ENCODE data around the gene PYGM.
A peak's percentile ranks its signal among the peaks of the same experiment; 100 is the strongest.

The PYGM gene

GRCh38 chr11:64791781-64792291 is 32.1 kb upstream of the PYGM start:
- no peak for DNase-seq (ENCODE audit: low read depth in 1 of 2, low spot score in 1 of 2)

DNA sequence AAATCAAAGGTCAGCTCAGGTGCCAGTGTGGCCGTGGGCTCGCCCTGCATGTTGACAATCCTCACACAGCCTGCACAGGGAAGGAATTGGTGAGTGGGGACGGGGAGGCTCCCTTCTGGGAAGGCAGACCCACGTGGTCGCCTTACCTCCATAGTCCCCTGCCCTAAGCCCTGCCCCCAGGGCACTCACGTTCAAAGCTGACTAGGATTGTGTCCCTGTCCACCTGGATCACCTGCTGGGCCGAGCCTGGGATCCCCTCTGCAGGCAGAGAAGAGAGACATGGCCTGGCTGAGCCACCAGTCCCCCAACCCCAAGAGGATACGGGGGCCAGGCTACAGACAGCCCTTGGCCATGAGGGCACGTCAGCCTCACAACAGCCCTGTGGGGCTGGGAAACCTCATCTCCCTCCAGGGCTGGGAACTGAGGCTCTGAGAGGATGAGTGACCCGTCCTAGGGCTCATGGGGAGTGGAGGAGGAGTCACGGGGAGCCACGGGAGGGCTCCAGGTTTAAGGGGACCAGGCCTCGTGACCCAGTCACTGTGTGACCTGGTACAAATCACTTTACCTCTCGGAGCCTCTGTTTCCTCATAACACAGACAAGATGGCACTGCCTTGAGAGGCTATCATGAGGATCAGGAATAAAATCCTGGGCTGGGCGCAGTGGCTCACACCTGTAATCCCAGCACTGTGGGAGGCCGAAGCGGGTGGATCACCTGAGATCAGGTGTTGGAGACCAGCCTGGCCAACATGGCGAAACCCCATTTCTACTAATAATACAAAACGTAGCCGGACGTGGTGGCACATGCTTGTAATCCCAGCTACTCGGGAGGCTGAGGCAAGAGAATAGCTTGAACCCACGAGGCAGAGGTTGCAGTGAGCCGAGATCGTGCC is 30.7 kb upstream of the PYGM start:
- no peak for DNase-seq (ENCODE audit: low read depth in 1 of 2, low spot score in 1 of 2)

DNA sequence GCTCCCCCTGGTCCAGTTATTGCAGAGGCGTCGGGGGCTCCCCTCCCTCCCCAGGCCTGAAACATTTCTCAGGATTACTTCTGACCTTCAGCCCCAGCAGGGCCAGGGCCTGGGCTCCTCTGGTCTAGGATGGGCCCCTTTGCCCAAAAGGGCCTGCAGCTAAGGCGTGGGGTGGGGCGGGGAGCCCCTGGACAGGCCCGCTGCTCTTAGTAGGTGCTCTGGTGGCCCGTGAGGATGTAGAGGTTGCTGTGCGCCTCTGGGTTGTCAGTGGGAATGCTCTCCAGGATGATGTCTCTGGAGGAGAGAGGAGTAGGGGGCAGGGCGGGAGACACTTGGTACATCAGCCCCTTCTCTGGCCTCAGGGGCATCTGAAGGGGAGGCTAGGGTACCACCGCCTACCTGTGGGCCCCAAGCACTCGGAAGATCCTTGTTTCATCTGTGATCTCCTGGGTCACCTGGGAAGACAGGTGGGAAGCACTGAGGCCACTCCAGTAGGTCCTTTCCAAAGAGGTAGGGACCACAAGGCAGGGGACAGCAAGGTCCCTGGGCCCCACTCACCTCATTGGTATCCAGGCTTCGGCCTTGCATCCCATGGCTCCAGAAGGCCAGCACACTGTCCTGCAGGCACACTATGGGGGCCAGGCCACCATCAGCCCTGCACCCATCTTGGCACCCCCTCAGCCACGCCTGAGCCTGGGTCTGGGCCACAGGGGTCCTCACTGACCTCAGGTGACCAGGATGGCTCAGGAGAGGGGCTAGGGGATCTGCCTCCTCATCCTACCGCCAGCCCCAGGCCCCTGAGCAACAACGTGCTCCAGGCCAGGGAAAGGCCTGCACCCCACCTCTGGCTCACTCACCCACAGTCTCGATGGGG is 29.8 kb upstream of the PYGM start:
- DNase-seq (ENCODE audit: low read depth in 1 of 2, low spot score in 1 of 2) = no peak

GRCh38 chr11:64788321-64789215 is 28.8 kb upstream of the PYGM start:
- no peak for DNase-seq (ENCODE audit: low read depth in 1 of 2, low spot score in 1 of 2)

DNA sequence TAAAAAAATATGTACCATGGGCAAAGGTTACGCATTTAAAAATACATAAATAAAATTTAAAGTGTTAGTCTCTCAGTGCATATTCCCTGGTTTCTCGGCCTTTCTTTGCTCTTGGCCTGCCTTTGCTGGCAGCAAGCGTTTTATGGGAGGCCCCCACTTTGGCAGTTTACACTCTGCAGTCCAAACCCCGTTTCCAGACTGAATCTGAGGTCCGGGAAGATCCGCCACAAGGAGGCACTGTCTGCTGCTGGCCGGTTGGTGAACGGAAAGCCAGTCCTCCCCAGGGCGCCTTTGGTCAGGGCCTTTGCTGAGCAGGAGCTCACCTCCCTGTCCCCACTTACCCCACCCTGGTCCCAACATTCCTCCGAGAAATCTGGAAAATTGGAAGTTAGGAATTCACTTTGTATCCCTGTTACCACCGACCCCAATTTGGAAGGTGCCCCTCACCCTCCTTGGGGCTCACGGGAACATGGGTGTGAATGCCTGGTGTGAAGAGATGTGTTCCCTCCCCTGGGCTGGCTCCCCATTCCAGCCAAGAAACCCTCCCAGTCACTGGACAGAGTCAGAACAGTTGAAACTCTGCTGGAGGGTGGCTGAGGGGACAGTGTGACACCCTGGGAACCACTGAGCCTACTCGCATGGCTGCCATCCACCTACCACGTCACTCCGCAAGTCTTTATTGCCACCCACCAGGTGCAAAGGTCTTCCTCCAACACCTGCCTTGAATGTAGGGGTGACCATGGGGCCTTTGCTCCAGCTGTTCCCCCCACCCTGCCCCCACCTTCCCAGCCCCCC is 27.9 kb upstream of the PYGM start:
- DNase-seq (ENCODE audit: low read depth in 1 of 2, low spot score in 1 of 2) = peak in 1 of 2 donors; percentile 37

- no peak for DNase-seq (ENCODE audit: low read depth in 1 of 2, low spot score in 1 of 2)
Observed at GRCh38 chr11:64786308-64786707, 26.5 kb upstream of the PYGM start.

GRCh38 chr11:64784813-64785581 is 25.2 kb upstream of the PYGM start:
- DNase-seq (ENCODE audit: low read depth in 1 of 2, low spot score in 1 of 2) = no peak

GRCh38 chr11:64778473-64779298 is 18.9 kb upstream of the PYGM start, which contains the start of gene SF1:
Gene SF1, minus strand, starts transcription at chr11:64778542. Its CDS starts 150 bp downstream, at chr11:64778392.
- peak; percentile 95 to 98 for DNase-seq (ENCODE audit: low read depth in 1 of 2, low spot score in 1 of 2)

GRCh38 chr11:64778223-64778472 is 18.4 kb upstream of the PYGM start:
- no peak for DNase-seq (ENCODE audit: low read depth in 1 of 2, low spot score in 1 of 2)

DNA sequence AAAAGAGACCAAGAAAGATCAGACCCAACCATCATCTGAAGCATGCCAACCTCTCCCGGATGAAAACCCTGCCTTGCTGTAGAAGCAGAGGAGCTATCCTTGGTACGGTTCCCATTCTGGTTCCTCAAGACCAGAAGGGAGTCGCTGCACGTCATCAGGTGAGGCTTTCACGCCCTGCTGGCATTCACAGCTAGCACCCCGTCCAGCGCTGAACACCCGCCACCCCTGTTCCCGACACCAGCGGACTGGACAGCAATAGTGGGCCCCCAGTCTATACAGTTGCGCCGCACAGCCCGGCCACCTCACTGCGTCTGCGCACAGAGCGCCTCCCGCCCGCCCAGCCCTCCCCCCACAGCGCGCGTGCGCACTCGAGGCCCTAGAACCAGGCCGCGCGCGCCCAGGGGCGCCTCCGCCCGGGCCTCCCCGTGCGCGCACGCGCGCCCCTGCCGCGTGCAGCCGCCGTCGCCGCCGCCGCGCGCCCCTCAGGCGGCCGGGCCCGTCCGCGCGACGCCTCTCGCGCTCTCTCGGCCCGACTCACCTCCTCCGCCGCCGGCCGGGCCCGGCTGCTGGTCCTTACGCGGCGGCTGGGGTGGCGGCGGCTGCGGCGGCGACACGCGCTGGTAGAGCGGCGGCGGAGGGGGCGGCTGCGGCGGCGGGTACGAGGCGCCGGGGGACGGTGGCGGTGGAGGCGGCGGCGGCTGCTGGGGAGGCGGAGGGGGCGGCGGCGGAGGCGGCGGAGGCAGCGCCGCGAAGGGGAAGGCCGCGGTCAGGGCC is 17.9 kb upstream of the PYGM start:
- peak; percentile 57 to 78 for DNase-seq (ENCODE audit: low read depth in 1 of 2, low spot score in 1 of 2)

DNA sequence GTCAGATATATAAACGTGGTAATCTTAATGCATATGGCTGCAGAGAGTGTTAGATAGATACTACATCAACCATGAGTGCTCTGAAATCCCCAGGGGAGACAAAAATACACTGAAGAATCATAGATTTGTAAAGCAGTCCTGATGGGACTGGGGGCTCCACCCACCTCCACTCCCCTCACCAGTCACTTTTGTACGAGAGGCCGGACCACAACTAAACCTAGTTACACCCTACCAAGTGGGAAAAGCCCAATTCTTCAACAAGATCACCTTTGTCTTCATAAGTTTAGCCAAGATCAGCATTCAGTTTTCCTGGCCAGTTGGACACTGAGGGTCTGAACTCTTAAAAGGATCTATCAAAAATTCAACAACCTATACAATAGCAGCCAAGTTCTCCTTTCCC is 17.1 kb upstream of the PYGM start:
- DNase-seq (ENCODE audit: low read depth in 1 of 2, low spot score in 1 of 2) = no peak

- no peak for DNase-seq (ENCODE audit: low read depth in 1 of 2, low spot score in 1 of 2)
Observed at GRCh38 chr11:64776425-64776824, 16.7 kb upstream of the PYGM start.

DNA sequence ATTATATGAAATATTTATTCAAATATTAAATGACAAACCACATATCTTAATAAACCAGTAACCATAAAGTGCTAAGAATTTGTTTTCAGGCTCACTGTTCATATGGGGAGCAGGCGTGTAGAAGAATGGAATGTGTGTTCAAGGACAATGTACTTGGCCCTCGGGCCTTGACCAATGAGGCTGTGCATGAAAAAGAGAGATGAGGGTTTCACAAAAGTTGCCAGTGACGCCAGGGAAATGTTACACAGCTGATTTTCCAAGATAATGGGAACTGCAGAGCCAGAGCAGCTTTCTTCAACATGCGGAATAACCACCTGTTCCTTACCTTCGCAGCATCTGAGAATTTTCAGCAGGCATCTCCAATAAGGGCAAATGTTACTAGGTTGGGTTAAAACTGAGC is 14.4 kb upstream of the PYGM start:
- DNase-seq (ENCODE audit: low read depth in 1 of 2, low spot score in 1 of 2) = no peak

GRCh38 chr11:64772303-64773018 is 12.7 kb upstream of the PYGM start:
- no peak for DNase-seq (ENCODE audit: low read depth in 1 of 2, low spot score in 1 of 2)

DNA sequence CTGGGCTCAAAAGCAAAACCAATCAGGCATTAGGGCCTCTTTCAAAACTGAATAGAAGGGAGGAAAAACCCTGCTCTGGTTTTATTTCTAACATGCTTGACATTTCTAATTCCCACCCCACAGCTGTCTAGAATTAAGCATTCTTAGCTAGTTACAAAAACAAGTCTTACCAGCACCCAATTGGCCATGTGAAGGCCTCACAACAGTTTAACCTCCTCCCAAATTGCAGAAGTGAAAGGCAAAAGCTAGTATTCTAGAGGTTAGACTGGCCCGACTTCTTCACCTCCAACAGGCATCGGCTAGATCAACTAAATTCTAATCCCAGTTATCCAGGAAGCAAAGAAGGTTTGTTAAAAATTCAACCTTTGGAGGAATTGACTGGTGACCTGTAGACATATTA is 12.1 kb upstream of the PYGM start:
- DNase-seq (ENCODE audit: low read depth in 1 of 2, low spot score in 1 of 2) = no peak

DNA sequence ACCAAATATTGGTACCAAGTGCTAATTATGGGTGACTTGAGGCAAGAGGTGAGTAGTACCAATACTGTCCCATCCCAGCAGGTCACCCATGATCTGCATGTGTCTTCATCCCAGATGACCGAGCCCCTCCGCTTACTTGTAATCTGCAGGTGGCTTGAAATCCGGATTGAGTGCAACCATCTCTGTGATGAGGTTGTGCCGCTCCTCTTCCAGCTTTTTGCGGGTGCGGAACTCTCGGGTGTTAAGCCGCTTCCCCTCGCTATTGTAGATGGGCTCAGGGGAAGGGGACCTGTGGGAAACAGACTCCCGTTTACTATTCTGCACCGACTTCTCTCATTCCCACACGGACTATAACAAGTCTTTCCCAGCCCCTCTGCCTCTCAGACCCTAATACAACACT is 10.3 kb upstream of the PYGM start:
- no peak for DNase-seq (ENCODE audit: low read depth in 1 of 2, low spot score in 1 of 2)

DNA sequence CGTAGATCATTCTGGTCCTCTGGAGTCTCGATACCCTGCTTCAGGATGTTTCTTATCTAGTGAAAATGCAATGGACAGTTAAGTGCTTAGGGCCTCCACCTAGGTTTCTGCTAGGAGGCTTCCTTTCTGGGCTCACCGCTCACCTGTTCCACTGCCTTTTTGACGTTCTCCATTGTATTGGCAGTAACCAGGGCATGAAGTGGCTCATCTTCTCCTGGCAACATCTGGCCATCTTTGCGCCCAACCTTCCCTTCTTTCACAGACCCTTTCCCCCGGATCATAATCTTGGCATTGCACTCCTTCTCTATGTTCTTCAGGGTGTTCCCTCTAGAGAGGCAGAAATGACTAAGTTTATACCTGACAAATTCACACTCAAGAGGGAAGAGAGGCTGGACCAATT is 9.5 kb upstream of the PYGM start:
- DNase-seq (ENCODE audit: low read depth in 1 of 2, low spot score in 1 of 2) = no peak
